CD4-positive, CD25-positive, alpha-beta regulatory T cell (primary cell): Measurements from ENCODE around the gene CFH. TPM values are rescaled to one million over a fixed set of nuclear protein-coding genes. Genes with fewer than 3 reads are reported as not detected.

Source experiments
- polyA plus RNA-seq, 4 donors: library from polyadenylated mRNA; unstranded; fragments of 300-500 nt; fragmentation: Illumina TruSeq; gene quantifications; one replicate each; pipeline ENCODE4 v1.2.3, GENCODE V29; 2021
- total RNA-seq: library from RNA; stranded (reverse); gene quantifications from one replicate; pipeline ENCODE4 v1.2.3, GENCODE V29; 2022

CFH gene
- total and polyA plus RNA-seq, 5 donors from 2014 or later: 0.17 to 0.48 TPM; not detected in 3

Other genes with a start within 250 kb of the CFH start
- gene KCNT2, start 43.6 kb upstream of the CFH start, total RNA-seq: not detected
- not detected for gene KCNT2, start 43.6 kb upstream of the CFH start, polyA plus RNA-seq
- gene CFHR3, start 122.8 kb downstream of the CFH start, total RNA-seq: not detected
- gene CFHR3, start 122.8 kb downstream of the CFH start, polyA plus RNA-seq: not detected
- not detected for gene CFHR1, start 167.7 kb downstream of the CFH start, total RNA-seq
- not detected for gene CFHR1, start 167.7 kb downstream of the CFH start, polyA plus RNA-seq
- not detected for gene CFHR4, start 236.0 kb downstream of the CFH start, total RNA-seq
- not detected for gene CFHR4, start 236.0 kb downstream of the CFH start, polyA plus RNA-seq